ENCODE results near the gene C5orf47.

C5orf47 gene

GRCh38 chr5:173969167-173970049 lies 19.6 kb upstream of the C5orf47 start:
- CTCF ChIA-PET = interaction anchor here (0.6 kb wide), 1 partner anchor 348 kb away, joined by 7 read pairs; no protein-coding TSS in a partner anchor
- POLR2A ChIA-PET (ENCODE audit: low non-redundant PET) = no interaction called here
- H3K27ac ChIP-seq = no peak overlapping the region
- peak; percentile 49 for DNase-seq (ENCODE audit: low spot score)
- no peak for TF ChIP-seq CTCF (conservative IDR thresholded peaks at IDR 0.05; ENCODE audit: low read depth)

- TF ChIP-seq CTCF (conservative IDR thresholded peaks at IDR 0.05; ENCODE audit: low read depth) = no peak
- H3K27ac ChIP-seq = no peak overlapping the region
- POLR2A ChIA-PET (ENCODE audit: low non-redundant PET) = no interaction called here
- DNase-seq (ENCODE audit: low spot score) = no peak
- CTCF ChIA-PET = interaction anchor here (0.6 to 0.7 kb wide), 3 partner anchors 358 to 1239 kb away, joined by 3 to 5 read pairs (median 3); no protein-coding TSS in a partner anchor
Measured at GRCh38 chr5:173970878-173971650, 17.9 kb upstream of the C5orf47 start.

GRCh38 chr5:173971681-173972345 lies 17.2 kb upstream of the C5orf47 start:
- ChIA-PET CTCF (interaction anchor here (0.7 to 1.9 kb wide), 3 partner anchors 15 to 348 kb away, joined by 3 to 12 read pairs (median 11); no protein-coding TSS in a partner anchor), POLR2A (ENCODE audit: low non-redundant PET) (no interaction called here)
- TF ChIP-seq CTCF (conservative IDR thresholded peaks at IDR 0.05; ENCODE audit: low read depth) = no peak
- DNase-seq (ENCODE audit: low spot score) = no peak
- H3K27ac ChIP-seq = no peak overlapping the region

- DNase-seq (ENCODE audit: low spot score) = no peak
- no peak for TF ChIP-seq CTCF (conservative IDR thresholded peaks at IDR 0.05; ENCODE audit: low read depth)
- ChIA-PET CTCF (interaction anchor here (0.6 to 3.5 kb wide), 26 partner anchors 9 to 1254 kb away, joined by 3 to 50 read pairs (median 4); partner anchors contain the start of gene BOD1), POLR2A (ENCODE audit: low non-redundant PET) (no interaction called here)
- no peak overlapping the region for H3K27ac ChIP-seq
Measured at GRCh38 chr5:173972607-173972924, 16.4 kb upstream of the C5orf47 start.

GRCh38 chr5:173972925-173973615 lies 15.9 kb upstream of the C5orf47 start:
- peak; percentile 90 for DNase-seq (ENCODE audit: low spot score)
- H3K27ac ChIP-seq = no peak overlapping the region
- peak; percentile 91 for TF ChIP-seq CTCF (conservative IDR thresholded peaks at IDR 0.05; ENCODE audit: low read depth)
- CTCF ChIA-PET = interaction anchor here (0.5 to 3.5 kb wide), 43 partner anchors 8 to 1253 kb away, joined by 3 to 50 read pairs (median 3); partner anchors contain the start of gene BOD1
- POLR2A ChIA-PET (ENCODE audit: low non-redundant PET) = no interaction called here
